Fibroblast of skin of abdomen (primary cell): ENCODE results near the gene PEPD. TPM values are rescaled to one million over a fixed set of nuclear protein-coding genes. Genes with fewer than 3 reads are reported as not detected.
"Not testable (repeated sequence)": the region's sequence is repeated elsewhere in the genome, so short reads cannot be mapped to it uniquely, and the experiment has no call there.

Source experiments
- DNase-seq: peaks from one replicate; pipeline ENCODE4 v3.0.0-alpha.2; 2013
- polyA plus RNA-seq, 2 experiments: library from polyadenylated mRNA; unstranded; fragments of 120-200 nt; gene quantifications; one replicate each; pipeline ENCODE4 v1.2.1, GENCODE V29; 2013; ENCODE audit not compliant: insufficient read length in 2 of 2

PEPD gene
- polyA plus RNA-seq (2013, experiment 1 of 2; ENCODE audit: insufficient read length), result 59.6 TPM
- 62.9 TPM for polyA plus RNA-seq (2013, experiment 2 of 2; ENCODE audit: insufficient read length)

DNA sequence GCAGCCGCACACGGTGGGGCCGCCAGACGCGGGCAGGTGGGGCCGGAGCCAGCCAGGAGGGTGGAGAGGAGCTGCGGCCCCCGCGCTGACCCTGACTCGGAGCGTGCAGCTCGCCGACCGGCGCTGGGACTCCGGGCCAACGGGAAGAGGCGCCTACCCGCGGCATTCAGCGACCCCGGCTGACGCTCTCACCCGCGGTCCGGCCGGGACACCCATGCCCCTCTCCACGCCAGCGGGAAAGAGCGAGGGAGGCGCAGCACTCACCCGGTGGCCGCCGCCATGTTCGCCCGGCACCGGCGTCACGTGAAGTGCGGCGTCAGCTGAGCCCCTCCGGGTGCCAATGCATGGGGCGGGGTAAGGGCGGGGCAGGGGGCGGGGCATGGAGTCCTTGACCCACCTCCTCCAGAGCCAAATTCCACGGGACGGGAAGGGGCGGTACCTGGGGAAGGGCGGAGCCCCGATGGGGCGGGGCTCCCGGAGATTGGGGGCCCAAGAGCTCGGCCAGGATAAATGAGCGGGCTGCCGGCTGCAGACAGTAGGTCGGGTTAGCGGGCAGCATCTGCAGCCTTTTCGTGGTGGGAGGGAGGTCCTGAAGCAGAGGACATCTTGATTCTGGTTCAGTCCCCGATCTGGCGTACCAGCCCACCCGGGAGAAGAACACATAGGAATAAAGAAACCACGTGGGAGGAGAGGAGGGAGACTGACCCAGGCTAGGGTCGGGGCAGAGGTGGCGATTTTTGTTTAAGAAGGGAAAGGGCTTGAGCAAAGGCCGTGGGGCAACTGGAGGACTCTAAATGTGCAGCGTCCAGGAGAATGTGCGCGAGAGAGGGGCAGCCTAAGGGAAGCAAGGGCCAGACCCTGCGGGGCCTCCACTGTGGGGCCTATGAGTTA is at the start of gene PEPD:
Gene PEPD (minus strand): TSS at position 312 of the 891 bp plus-strand sequence. CDS start 31 bp downstream, at position 281.
- DNase-seq, result peak; percentile 91

DNA sequence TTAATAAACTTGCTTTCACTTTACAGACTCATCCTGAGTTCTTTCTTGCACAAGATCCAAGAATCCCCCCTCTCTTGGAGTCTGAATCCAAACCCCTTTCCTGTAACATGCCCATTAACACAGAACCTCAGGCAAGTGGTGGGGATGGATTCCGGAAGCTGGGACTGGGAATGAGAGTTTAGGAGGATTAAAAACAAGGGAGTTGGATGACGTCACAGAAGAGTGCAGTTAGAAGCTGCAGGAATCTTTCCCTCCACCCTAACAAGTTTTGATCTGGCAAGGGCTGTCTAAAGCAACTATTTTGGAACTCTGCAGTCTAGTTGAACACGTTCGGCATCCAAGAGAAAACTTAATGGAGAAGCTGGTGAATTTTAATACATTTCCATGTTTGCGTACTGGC is 48.2 kb upstream of the PEPD start:
- DNase-seq, result no peak

DNA sequence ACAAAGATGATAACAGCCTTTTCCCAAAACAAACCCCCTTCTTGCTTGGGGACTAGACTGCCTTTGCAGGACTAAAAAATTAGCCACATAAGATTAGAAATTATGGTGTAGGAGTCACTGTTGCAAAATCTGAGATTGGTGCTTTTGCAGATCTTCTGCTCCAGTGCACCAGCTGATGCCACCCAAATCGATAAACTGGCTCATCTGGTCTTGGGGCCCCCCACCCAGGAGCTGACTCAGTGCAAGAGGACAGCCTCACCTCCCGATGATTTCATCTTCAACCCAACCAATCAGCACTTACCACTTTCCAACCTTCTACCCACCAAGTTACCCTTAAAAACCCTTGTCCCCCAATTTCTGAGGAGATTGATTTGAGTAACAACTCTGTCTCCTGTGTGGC is 47.1 kb upstream of the PEPD start:
- no peak for DNase-seq

DNA sequence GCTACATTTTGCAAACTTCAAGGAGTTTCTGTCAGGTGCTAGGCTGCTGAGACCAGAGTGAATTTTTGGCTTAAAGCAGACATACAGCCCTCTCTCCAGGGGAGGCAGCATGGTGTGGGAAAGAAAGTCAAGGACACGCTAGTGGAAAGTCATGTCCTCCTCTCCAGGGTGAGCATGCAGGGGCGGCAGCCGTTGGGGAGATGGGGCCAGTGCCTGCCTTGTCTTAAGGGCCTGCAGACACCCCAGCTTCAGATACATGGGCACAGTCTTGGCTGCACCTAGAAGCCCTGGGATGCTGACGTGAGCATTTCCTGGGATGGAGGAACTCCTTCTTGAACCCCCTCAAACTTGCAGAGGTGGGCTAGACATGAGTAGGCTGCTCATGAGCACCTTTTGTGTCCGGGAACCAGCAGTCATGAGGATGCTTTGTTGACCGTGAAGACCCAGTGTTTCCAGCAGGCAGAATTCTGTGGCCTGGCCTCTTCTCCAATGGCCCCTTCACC is 43.3 kb upstream of the PEPD start:
- no peak for DNase-seq

DNA sequence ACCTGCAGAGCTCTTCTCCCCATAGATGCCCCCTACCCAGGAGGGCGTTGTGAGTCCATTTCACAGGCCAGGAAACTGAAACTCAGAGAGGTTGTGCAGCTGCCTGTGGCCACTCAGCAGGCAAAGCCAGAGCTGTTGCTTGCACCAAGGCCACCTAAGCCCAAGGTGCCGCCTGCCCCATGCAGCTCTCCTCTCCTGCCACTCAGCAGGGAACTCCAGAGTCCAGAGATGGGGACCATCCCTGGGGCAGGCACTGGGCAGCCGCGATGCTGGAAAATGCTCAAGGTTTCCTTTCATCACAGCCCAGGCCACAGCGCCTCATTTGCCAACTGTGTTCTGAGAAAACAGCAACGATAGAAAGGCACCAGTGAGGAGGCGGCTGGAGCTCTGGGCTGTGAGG is 41.0 kb upstream of the PEPD start:
- no peak for DNase-seq

DNA sequence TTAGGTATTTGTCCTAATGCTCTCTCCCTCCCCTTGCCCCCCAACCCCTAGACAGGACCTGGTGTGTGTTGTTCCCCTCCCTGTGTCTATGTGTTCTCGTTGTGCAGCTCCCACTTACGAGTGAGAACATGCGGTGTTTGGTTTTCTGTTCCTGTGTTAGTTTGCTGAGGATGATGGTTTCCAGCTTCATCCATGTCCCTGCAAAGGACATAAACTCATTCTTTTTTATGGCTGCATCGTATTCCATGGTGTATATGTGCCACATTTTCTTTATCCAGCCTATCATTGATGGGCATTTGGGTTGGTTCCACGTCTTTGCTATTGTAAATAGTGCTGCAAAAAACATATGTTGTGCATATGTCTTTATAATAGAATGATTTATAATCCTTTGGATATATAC is 40.1 kb upstream of the PEPD start:
- not testable (repeated sequence) for DNase-seq

DNA sequence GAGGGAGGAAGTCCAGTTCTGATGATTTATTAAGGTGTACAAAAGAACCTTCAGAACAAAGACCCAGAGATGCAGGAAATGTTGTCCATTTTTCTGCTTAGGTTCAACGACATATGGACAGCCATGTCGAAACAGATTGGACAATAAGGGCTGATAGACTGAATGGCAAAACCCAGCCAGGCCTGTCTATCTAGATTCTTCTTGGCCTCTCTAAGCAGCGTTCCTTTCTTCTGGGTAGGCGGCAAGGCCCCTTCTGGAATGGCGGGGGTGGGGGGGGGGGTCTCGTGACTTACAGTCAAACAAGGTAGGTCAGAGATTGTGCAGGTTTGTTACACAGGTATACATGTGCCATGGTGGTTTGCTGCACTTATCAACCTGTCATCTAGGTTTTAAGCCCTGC is 39.7 kb upstream of the PEPD start:
- no peak for DNase-seq

DNA sequence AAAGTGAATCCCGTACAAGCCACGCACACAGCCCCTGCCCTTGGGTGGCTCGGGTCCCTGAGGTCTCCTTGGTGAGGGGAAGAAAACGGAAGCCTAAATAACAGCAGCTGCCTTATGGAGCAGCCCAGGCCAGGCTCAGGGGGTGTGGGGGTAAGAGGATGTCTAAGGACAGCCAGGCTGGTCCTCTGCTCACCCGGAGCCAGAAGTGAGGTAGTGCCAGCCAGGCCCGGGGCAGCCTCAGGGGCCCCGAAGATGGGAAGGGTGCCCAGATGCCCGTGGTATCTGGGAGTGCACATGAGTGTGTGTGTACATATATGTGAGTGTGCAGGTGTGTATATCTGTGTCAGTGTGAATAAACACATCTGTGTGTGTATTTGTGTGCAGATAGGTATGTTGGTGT is 38.4 kb upstream of the PEPD start:
- DNase-seq, result no peak

DNA sequence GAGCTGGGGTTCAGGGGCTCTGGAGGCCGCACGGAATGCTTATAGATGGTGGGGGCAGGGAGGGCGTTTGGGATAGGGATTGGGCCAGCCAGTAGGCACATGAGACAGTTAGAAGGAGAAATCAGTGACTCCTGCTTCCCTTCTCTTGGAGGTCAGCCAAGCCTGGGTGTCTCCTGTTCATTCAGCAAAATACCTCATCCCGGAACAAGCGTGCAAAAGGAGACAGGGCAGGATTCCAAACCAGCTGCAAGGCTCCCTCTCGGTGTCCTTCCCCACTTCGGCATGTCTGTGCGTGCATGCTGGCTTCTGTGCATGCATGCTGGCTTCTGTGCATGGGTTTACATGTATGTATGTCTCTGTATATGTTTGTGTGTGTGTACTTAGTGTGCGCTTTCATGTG is 37.3 kb upstream of the PEPD start:
- DNase-seq, result peak; percentile 1

DNA sequence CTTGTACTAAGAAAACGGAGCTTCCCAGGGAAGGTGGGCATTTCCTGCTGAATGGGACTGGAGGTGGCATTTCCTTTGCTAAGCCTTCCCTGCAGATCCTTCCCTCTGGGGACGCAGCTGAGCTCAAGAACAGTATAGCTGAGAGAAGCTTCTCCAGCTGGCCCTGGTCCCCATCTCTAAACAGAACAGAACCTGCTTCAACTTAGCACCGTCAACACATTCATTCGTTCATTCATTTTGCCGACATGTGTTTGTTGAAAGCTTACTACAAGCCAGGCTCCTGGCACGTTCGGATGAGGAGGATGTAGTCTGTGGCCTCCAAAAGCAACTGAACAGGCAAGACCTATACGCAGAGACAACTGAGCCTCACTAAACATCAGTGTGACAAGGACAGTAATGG is 36.6 kb upstream of the PEPD start:
- no peak for DNase-seq

DNA sequence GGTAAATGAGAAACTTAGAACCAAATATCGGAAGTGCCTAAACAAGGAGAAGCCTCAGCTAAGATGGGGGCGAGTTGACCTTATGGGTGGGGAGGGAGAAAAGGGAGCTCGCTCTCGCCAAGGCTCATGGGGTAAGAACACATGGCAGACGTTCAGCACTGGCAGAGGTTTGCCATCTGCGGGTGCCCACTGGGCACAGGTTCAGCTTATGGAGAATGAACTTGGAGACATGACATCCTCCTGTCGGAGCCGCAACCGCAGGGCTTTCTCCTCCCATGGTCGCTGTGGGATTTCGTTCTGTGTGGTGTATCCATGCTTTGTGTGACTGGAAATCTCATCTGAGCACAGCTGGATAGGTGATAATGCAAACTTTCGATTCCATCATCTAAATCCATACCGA is 36.1 kb upstream of the PEPD start:
- no peak for DNase-seq

DNA sequence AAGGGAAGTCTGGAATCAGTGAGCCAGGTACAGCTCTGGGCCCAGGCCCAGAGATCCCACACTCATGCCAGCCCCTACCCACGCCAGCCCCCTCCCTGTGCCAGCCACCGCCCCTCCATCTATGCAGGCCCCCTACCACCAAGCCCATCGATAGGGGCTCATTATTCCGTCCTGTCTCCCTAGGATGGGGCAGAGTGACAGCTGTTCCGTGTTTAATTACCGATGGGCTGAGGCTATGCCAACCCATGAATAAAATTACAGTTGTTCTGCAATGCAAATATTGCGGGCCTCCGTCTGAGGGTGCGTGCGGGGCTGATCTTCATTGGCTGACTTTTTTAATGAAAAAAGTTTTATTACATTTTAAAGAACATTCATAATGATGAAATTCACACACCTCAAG is 35.6 kb upstream of the PEPD start:
- DNase-seq, result no peak

DNA sequence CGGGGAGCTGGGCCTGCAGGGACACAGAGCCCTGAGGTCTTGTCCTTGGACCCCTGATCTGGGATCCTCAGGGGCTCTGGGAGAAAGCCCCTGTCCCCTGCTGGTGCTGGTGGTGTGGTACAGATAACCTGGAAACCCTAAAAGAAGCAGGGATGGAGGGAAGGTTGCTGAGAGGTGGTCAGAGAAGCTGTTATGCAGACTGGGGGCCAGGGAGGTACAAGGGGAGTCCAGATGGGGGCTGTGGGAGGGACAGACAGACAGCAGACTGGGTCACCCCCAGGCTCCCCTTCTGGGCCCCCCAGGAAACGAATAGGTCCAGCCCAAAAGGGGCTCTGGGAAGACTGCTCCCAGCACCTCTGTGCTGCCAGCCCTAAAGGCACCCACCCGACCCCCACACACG is 34.7 kb upstream of the PEPD start:
- no peak for DNase-seq

DNA sequence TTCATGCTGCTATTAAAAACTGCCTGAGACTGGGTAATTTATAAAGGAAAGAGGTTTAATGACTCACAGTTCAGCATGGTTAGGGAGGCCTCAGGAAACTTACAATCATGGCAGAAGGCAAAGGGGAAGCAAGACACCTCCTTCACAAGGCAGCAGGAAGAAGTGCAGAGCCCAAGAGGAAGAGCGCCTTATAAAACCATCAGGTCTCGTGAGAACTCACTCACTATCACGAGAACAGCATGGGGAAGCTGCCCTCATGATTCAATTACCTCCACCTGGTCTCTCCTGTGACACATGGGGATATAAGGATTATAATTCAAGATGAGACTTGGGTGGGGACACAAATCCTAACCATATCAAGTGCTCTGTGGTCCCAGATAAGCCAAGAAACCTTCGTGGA is 34.1 kb upstream of the PEPD start:
- DNase-seq, result not testable (repeated sequence)

DNA sequence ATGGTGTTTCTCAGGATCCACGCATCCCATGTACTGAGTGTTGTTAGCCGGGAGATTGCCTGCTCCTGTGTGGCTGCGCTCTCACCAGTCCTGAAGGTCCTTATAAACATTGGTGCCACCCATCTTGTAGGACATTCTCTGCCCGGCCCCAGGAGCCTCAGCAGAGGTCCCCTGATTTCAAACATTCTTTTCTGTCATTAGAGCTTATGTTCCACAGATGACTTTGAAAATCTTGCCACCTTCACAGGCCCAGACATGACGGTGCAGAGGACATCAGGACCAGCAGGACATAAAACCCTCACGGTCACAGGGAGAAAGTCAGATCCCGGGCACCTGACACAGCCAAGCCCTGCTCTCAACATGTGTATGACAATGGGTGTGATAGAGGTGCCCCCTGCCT is 33.2 kb upstream of the PEPD start:
- no peak for DNase-seq

DNA sequence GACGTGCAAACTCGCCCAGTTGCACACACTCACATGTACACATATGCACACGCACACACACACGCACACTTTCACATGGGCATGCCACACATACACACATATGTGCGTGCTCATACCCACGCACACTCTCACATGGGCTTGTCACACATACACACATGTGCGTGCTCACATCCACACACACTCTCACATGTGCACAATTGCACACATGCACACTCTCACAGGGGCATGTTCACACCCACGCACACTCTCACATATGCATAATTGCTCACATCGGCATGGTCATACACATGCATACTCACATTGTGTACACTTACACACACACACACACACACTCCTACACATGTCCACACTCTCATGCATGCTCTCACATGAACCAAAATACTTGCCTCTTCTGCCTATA is 32.8 kb upstream of the PEPD start:
- DNase-seq, result no peak

DNA sequence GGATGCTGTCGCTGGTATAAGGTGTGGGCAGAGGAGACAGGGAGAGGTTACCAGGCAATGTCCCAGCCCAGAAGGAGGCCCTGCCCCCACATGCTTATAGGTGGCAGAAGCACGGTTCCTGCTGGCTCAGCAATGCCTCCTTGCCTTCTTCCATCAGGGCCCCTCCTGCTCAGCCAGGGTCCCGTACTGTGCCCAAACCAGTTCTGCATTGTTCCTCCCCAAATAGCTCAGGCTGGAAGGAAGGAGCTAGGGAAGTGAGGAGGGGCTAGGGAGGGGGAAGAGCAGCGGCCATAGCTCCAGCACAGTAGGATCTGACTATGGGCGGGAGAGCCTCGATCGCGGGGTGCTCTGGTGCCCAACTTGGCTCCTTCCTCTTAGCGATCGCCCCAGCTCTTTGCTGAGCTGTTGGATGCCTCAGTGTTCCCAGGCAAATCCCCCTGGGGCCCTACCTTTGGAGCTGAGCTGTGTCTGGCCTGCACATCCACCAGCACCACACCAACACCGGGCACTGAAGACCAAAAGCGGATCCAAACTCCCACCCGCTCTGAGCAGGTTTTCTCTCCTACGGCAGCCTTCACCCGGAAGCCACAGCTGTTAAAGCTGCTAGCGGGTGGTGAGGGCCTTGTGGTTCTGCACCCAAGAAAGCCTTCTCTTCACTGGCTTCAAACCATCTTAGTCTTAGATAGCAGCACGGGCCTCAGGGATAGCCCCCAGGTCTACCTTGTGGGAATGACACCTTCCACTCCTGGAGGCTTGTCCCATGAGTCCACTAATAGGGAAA is 32.1 kb upstream of the PEPD start:
- DNase-seq, result no peak

DNA sequence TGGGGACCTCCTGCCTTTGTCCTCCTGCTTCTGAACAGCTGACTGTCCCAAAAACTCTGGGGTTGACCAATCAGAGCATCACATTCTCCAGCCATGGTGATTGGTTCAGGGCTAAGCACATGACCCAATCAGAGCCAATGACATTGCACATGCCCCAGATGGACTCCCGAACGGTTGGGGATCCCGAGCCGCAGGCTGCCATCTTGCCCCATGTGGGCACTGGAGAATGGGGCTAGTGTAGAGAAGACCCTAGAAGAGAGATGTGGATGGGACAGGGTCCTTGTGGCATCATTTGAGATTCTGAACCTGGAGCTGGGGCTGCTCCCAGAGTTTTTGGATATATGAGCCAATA is 31.3 kb upstream of the PEPD start:
- DNase-seq, result no peak

DNA sequence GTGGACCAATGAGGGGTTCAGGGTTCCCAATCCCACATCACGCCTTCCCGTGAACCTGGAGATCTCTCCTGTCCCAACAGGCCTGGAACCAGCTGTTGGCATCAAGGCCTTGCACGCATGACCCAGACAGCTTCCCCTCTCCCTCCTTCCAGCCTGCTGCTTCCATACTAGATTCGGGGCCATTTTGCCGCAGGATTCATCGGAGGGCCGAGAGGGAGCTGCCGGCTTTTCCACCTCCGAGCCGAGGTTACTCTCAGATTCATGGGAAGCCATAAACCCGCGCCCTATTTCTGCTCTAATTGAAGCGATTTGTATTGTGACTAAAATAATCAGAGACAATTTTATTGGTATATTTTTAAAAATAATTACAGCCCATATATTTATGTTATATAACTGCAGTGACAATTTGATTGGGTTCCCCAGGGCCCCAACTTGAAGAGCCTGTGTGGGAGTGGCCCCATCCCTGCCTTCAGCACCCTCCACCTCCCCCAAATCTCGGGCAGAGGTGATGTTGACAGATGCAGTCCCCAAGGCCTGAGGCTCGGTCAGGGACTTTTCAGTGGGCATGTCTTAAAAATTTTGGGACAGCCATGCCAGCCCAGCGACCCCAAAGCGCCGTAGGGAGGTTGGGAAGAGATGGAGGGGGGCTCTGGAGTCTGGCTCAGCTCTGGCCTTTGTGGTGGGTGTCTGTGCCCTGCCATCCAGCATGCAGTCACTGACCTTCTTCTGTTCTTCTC is 30.8 kb upstream of the PEPD start:
- no peak for DNase-seq

DNA sequence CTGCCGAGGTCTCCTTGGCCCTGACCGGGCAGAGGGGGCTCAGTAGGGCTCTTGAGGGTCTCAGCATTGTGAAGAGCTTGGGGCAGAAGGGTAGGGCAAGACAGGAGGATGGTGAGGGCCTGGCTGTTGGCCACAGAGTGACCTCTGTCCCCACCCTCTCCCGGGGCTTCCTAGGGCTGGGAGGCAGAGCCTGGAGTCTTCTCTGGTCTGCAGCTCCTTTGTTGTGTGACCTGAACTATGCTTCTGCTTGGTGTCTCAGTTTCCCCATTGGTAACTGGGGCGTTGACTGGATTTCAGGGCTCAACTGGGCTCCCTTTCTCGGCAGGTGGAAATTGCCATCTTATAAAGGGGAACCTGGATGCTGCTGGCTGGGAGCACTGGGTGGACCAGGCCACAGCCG is 30.1 kb upstream of the PEPD start:
- DNase-seq, result no peak

DNA sequence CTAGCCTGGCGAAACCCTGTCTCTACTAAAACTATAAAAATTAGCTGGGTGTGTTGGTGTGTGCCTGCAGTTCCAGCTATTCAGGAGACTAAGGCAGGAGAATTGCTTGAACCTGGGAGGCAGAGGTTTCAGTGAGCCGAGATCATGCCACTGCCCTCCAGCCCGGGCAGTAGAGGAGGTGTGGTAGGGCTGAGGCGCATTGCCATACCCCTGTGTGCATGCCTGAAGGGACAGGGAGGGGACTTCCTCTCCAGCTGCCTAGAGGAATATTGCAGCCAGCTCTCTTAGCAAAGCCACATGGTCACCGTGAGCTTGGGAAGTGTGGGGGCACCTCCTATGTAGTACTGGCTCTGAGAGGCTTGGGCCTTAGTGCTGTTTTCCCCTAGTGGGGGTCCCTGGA is 29.2 kb upstream of the PEPD start:
- DNase-seq, result no peak

DNA sequence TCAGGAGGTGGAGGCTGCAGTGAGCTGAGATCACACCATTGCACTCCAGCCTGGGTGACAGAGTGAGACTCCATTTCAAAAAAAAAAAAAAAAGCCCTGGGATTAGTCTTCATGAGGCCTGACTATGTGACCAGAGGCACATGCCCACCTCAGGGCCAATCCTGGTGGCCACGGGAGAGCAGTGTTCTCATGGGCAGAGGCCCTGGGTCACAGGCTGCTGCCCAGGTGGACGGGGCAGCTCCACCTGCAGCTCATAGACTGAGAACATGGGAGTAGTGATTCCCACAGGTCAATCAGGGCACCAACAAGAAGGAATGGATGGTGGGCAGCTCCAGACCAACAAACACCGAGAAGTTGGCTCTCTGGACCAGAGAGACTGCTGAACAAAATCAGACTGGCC is 26.1 kb upstream of the PEPD start:
- DNase-seq, result no peak

DNA sequence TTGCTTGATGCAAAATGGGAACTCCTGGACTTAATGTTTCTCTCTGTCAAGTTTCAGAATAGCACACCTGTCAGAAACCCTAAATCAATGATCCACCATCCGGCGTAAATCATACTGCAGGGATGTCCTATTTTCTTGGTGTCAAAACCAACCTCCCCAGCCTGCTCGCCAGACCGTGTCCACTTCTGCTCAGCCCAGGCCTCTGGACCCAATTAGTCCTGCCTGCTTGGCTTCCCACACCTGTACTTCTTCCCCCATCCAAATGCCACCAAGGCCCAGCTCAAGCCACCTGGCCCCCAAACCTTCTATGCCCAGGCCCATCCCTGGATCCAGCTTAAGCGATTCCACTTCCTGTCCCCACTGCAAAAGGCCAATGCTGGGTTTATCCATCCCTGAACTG is 25.1 kb upstream of the PEPD start:
- DNase-seq, result no peak
